GM18519 (cell line): Measurements from ENCODE around the gene SNX10.

Experiments
- ATAC-seq: cut with Tn5 transposase; IDR thresholded peaks from one replicate; pipeline ENCODE4 v1.9.1; 2021; ENCODE audit warnings: mild to moderate bottlenecking, moderate library complexity; ENCODE audit not compliant: unreplicated experiment, low FRiP score

SNX10 gene

GRCh38 chr7:26365077-26365900 lies 73.6 kb downstream of the SNX10 start:
- ATAC-seq, result peak; percentile 71

- ATAC-seq, result no peak
Observed at GRCh38 chr7:26365901-26366275, 74.2 kb downstream of the SNX10 start.

GRCh38 chr7:26367219-26367711 lies 75.6 kb downstream of the SNX10 start:
- ATAC-seq, result no peak

- ATAC-seq, result no peak
Observed at GRCh38 chr7:26368542-26368941, 76.9 kb downstream of the SNX10 start.

- no peak for ATAC-seq
Observed at GRCh38 chr7:26369593-26369992, 77.9 kb downstream of the SNX10 start.

- ATAC-seq, result no peak
Observed at GRCh38 chr7:26370011-26370410, 78.3 kb downstream of the SNX10 start.

- ATAC-seq, result no peak
Observed at GRCh38 chr7:26372249-26372648, 80.6 kb downstream of the SNX10 start.

- ATAC-seq, result no peak
Observed at GRCh38 chr7:26372704-26373103, 81.0 kb downstream of the SNX10 start.

- no peak for ATAC-seq
Observed at GRCh38 chr7:26374647-26375373, 83.1 kb downstream of the SNX10 start.

GRCh38 chr7:26375726-26376174 lies 84.1 kb downstream of the SNX10 start:
- no peak for ATAC-seq

- ATAC-seq, result peak; percentile 5
Observed at GRCh38 chr7:26376175-26376917, 84.7 kb downstream of the SNX10 start.

- ATAC-seq, result no peak
Observed at GRCh38 chr7:26378016-26378415, 86.4 kb downstream of the SNX10 start.

- ATAC-seq, result no peak
Observed at GRCh38 chr7:26379711-26380110, 88.0 kb downstream of the SNX10 start.

- no peak for ATAC-seq
Observed at GRCh38 chr7:26381476-26382353, 90.1 kb downstream of the SNX10 start.

- ATAC-seq, result no peak
Observed at GRCh38 chr7:26385240-26385639, 93.6 kb downstream of the SNX10 start.

GRCh38 chr7:26387731-26388130 lies 96.1 kb downstream of the SNX10 start:
- no peak for ATAC-seq

- no peak for ATAC-seq
Observed at GRCh38 chr7:26388256-26388655, 96.6 kb downstream of the SNX10 start.

- ATAC-seq, result no peak
Observed at GRCh38 chr7:26390016-26390415, 98.4 kb downstream of the SNX10 start.

- no peak for ATAC-seq
Observed at GRCh38 chr7:26393818-26394217, 102.2 kb downstream of the SNX10 start.

GRCh38 chr7:26397332-26397731 lies 105.7 kb downstream of the SNX10 start:
- ATAC-seq, result no peak
